ENCODE measurements around the gene TMEM106A. TPM values are rescaled to one million over a fixed set of nuclear protein-coding genes. Genes with fewer than 3 reads are reported as not detected.
A peak's percentile ranks its signal among the peaks of the same experiment; 100 is the strongest.

The TMEM106A gene
- total and polyA plus RNA-seq, 2 of the 13 experiments (the other 11 are each of a cell fraction or from before 2014, with no cell fraction given), result 16.9 to 35.9 TPM

DNA sequence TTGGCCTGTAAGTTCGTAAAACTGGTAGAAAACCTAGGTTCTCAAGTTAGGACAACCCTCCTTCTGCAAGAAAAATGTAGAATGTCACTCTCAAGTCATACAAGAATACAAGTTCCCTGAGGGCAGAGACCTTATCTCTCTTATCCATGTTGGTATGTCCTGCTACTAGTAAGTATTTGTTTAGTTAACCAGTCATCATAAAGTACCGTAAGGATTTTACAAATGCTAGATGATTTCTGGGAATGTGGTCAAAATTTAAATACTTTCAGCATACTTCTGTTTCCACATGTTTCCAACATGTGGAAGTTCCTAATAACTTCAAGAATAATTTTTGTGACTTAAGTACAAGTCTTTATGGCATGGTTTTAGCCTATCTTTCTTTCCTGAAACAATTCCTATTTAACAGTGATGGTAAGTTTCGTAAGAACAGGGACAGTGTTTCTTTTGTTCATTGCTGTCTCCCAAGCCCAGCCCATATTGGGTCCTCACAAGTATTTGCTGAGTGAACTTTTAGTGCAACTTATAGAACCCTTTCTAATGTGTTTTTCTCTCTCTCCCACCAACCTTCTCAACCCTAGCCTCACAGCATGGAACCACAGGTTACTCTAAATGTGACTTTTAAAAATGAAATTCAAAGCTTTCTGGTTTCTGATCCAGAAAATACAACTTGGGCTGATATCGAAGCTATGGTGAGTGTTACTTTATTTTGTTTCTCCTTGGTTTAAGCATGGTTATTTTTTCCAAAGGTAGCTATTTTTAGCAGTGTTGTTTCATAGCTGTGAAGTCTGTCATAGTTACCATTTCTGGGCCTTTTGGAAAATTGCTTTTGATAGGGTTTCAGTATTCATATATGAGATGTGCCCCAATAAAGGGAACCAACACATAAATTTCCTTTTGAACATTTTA, 36.2 kb upstream of the TMEM106A start (continued):
- TF ChIP-seq, protein P1, sequence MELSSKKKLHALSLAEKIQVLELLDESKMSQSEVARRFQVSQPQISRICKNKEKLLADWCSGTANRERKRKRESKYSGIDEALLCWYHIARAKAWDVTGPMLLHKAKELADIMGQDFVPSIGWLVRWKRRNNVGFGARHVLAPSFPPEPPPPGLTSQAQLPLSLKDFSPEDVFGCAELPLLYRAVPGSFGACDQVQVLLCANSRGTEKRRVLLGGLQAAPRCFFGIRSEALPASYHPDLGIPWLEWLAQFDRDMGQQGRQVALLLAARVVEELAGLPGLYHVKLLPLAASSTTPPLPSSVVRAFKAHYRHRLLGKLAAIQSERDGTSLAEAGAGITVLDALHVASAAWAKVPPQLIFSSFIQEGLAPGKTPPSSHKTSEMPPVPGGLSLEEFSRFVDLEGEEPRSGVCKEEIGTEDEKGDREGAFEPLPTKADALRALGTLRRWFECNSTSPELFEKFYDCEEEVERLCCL (CRISPR knock-in tag; IDR thresholded peaks at IDR 0.05; ENCODE audit: borderline replicate concordance), result no peak
- TF ChIP-seq ZNF605 (CRISPR knock-in tag; IDR thresholded peaks at IDR 0.05), result no peak
- no peak for TF ChIP-seq HNF4A (CRISPR knock-in tag; IDR thresholded peaks at IDR 0.05)
- TF ChIP-seq ZNF562 (CRISPR knock-in tag; IDR thresholded peaks at IDR 0.05; ENCODE audit: borderline replicate concordance), result no peak
- TF ChIP-seq, protein P2, sequence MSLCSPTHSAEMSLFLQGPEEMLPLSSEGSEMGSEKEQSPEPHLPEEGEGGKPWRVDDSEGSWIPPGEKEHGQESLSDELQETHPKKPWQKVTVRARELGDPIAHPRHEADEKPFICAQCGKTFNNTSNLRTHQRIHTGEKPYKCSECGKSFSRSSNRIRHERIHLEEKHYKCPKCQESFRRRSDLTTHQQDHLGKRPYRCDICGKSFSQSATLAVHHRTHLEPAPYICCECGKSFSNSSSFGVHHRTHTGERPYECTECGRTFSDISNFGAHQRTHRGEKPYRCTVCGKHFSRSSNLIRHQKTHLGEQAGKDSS (CRISPR knock-in tag; IDR thresholded peaks at IDR 0.05; ENCODE audit: borderline replicate concordance, low read depth), result no peak
- TF ChIP-seq, protein P3, sequence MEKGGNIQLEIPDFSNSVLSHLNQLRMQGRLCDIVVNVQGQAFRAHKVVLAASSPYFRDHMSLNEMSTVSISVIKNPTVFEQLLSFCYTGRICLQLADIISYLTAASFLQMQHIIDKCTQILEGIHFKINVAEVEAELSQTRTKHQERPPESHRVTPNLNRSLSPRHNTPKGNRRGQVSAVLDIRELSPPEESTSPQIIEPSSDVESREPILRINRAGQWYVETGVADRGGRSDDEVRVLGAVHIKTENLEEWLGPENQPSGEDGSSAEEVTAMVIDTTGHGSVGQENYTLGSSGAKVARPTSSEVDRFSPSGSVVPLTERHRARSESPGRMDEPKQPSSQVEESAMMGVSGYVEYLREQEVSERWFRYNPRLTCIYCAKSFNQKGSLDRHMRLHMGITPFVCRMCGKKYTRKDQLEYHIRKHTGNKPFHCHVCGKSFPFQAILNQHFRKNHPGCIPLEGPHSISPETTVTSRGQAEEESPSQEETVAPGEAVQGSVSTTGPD (CRISPR knock-in tag; IDR thresholded peaks at IDR 0.05), result no peak
- TF ChIP-seq, protein P4, sequence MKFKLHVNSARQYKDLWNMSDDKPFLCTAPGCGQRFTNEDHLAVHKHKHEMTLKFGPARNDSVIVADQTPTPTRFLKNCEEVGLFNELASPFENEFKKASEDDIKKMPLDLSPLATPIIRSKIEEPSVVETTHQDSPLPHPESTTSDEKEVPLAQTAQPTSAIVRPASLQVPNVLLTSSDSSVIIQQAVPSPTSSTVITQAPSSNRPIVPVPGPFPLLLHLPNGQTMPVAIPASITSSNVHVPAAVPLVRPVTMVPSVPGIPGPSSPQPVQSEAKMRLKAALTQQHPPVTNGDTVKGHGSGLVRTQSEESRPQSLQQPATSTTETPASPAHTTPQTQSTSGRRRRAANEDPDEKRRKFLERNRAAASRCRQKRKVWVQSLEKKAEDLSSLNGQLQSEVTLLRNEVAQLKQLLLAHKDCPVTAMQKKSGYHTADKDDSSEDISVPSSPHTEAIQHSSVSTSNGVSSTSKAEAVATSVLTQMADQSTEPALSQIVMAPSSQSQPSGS (CRISPR knock-in tag; IDR thresholded peaks at IDR 0.05), result peak; percentile 28; the same call in 1 of the 2 replicates
- no peak for TF ChIP-seq ZFP41 (CRISPR knock-in tag; IDR thresholded peaks at IDR 0.05; ENCODE audit: borderline replicate concordance)
- 0 out of 4 replicates have a peak, but pooled peaks of 1 of the 2 experiments have one; percentile 8 for TF ChIP-seq MAFK (conservative IDR thresholded peaks at IDR 0.05 in 1 of 2, IDR thresholded peaks at IDR 0.05 in 1 of 2; ENCODE audit: low read length in 2 of 2)
- no peak for TF ChIP-seq SIX4 (CRISPR knock-in tag; IDR thresholded peaks at IDR 0.05)
- TF ChIP-seq, protein P5, sequence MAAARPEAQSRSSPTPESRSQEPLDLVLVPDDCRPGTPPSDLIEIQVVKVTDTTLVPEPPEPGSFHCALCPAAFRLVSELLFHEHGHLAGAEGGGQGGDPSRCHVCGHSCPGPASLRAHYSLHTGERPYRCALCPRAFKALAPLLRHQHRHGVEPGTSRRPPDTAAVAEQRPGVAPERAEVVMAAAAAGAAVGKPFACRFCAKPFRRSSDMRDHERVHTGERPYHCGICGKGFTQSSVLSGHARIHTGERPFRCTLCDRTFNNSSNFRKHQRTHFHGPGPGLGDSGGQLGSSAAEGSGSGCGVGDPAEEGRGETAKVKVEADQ (CRISPR knock-in tag; IDR thresholded peaks at IDR 0.05; ENCODE audit: borderline replicate concordance), result no peak
- TF ChIP-seq ZNF484 (CRISPR knock-in tag; IDR thresholded peaks at IDR 0.05; ENCODE audit: borderline replicate concordance, low read depth), result no peak
- TF ChIP-seq NR1H2 (CRISPR knock-in tag; IDR thresholded peaks at IDR 0.05; ENCODE audit: borderline replicate concordance, low read depth), result no peak
- peak; percentile 1; the same call in 1 of the 2 replicates for TF ChIP-seq ZNF816 (CRISPR knock-in tag; IDR thresholded peaks at IDR 0.05; ENCODE audit: borderline replicate concordance)
- no peak for TF ChIP-seq FOXK1 (CRISPR knock-in tag; IDR thresholded peaks at IDR 0.05; ENCODE audit: borderline replicate concordance, low read depth)
- TF ChIP-seq ZSCAN29 (CRISPR knock-in tag; conservative IDR thresholded peaks at IDR 0.05), result no peak
- TF ChIP-seq FOXC1 (CRISPR knock-in tag; IDR thresholded peaks at IDR 0.05; ENCODE audit: borderline replicate concordance), result no peak
- no peak for TF ChIP-seq MTA1 (CRISPR knock-in tag; IDR thresholded peaks at IDR 0.05; ENCODE audit: borderline replicate concordance)
- TF ChIP-seq, protein P6, sequence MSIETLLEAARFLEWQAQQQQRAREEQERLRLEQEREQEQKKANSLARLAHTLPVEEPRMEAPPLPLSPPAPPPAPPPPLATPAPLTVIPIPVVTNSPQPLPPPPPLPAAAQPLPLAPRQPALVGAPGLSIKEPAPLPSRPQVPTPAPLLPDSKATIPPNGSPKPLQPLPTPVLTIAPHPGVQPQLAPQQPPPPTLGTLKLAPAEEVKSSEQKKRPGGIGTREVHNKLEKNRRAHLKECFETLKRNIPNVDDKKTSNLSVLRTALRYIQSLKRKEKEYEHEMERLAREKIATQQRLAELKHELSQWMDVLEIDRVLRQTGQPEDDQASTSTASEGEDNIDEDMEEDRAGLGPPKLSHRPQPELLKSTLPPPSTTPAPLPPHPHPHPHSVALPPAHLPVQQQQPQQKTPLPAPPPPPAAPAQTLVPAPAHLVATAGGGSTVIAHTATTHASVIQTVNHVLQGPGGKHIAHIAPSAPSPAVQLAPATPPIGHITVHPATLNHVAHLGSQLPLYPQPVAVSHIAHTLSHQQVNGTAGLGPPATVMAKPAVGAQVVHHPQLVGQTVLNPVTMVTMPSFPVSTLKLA (IDR thresholded peaks at IDR 0.05), result no peak
- TF ChIP-seq ZNF703 (CRISPR knock-in tag; IDR thresholded peaks at IDR 0.05; ENCODE audit: borderline replicate concordance), result no peak

Data from HepG2 (cell line).